NCI-H1417 (cell line): Measurements from ENCODE around the gene DOK3.
"Not testable (repeated sequence)": the region's sequence is repeated elsewhere in the genome, so short reads cannot be mapped to it uniquely, and the experiment has no call there.

ENCODE experiments used
- DNase-seq, 3 experiments: peaks; one replicate each; lab custom pipeline; 2025; lab: John Stamatoyannopoulos, UW

DOK3 gene

GRCh38 chr5:177497292-177498012 lies 12.2 kb downstream of the DOK3 start, which contains the start of gene PDLIM7:
Gene PDLIM7, minus strand, starts transcription at chr5:177497604. Its CDS starts 1,092 bp downstream, at chr5:177496512.
- peak; percentile 88 to 95 (median 93) for DNase-seq

- peak; percentile 37 to 62 (median 60) for DNase-seq
Measured at GRCh38 chr5:177496727-177497291, 12.8 kb downstream of the DOK3 start.

GRCh38 chr5:177496070-177496726 lies 13.4 kb downstream of the DOK3 start:
- peak in 1 of 3 experiments; percentile 34 for DNase-seq

GRCh38 chr5:177495243-177496060 lies 14.2 kb downstream of the DOK3 start:
- DNase-seq: no peak

GRCh38 chr5:177494346-177495195 lies 15.1 kb downstream of the DOK3 start:
- no peak for DNase-seq

- no peak for DNase-seq
Measured at GRCh38 chr5:177493795-177494345, 15.8 kb downstream of the DOK3 start.

GRCh38 chr5:177492841-177493240 lies 16.8 kb downstream of the DOK3 start:
- no peak for DNase-seq

GRCh38 chr5:177491983-177492746 lies 17.5 kb downstream of the DOK3 start:
- DNase-seq: no peak

- no peak for DNase-seq
Measured at GRCh38 chr5:177491429-177491945, 18.1 kb downstream of the DOK3 start.

GRCh38 chr5:177490992-177491391 lies 18.6 kb downstream of the DOK3 start:
- no peak for DNase-seq

GRCh38 chr5:177490311-177490991 lies 19.2 kb downstream of the DOK3 start:
- DNase-seq: no peak

- DNase-seq: no peak
Measured at GRCh38 chr5:177489119-177489716, 20.4 kb downstream of the DOK3 start.

- no peak for DNase-seq
Measured at GRCh38 chr5:177487975-177488374, 21.7 kb downstream of the DOK3 start.

- DNase-seq: no peak
Measured at GRCh38 chr5:177487144-177487543, 22.5 kb downstream of the DOK3 start.

- no peak for DNase-seq
Measured at GRCh38 chr5:177486256-177486655, 23.4 kb downstream of the DOK3 start.

- not testable (repeated sequence) for DNase-seq
Measured at GRCh38 chr5:177485753-177486152, 23.9 kb downstream of the DOK3 start.

- DNase-seq: no peak
Measured at GRCh38 chr5:177484902-177485549, 24.6 kb downstream of the DOK3 start.
